Dendritic cell treated with granulocyte-macrophage colony-stimulating factor and Interleukin-4, amounts not matched to agents 40 ng/mL and 50 ng/mL, for 4 days (primary cell): ENCODE results near the gene SLC25A18.
"Not testable (repeated sequence)": the region's sequence is repeated elsewhere in the genome, so short reads cannot be mapped to it uniquely, and the experiment has no call there.

Experiments
- H3K27ac Mint-ChIP-seq: one replicate; pipeline ENCODE4 v1.8.0; 2022; ENCODE audit warnings: mild to moderate bottlenecking, mixed read lengths
- H3K27me3 Mint-ChIP-seq: one replicate; pipeline ENCODE4 v1.8.0; 2022; ENCODE audit warnings: mild to moderate bottlenecking, mixed read lengths
- H3K36me3 Mint-ChIP-seq: one replicate; pipeline ENCODE4 v1.8.0; 2022; ENCODE audit warnings: low read depth, mixed read lengths
- H3K4me1 Mint-ChIP-seq: one replicate; pipeline ENCODE4 v1.8.0; 2022; ENCODE audit warnings: low read depth, mixed read lengths
- H3K4me3 Mint-ChIP-seq: one replicate; pipeline ENCODE4 v1.8.0; 2022; ENCODE audit warnings: mild to moderate bottlenecking, moderate library complexity, mixed read lengths
- H3K9me3 Mint-ChIP-seq: one replicate; pipeline ENCODE4 v1.8.0; 2022; ENCODE audit warnings: mixed read lengths
- intact Hi-C: fragments of 100-400 bp; cut with micrococcal nuclease; formaldehyde crosslinking; loops from one replicate; pipeline ENCODE4 v1.15.0; 2022

SLC25A18 gene

DNA sequence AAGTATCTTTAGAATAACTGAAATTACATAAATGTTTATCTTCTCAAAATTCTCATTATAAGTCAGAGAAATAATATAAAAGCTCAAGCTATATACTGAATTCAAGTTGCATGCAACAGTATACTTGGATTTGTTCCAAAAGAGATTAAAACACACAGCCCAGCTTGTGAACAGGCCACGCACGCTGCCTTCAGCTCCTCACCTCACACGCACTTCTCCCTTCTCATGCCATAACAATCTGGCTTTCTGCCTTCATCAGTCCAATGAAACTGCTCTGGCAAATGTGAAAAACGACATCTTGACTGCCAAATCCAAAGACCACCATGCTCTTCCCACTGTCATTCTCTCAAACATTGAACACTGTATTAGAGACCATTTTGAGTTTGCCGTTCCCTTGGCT, 43.2 kb downstream of the SLC25A18 start:
- Mint-ChIP-seq H3K9me3 (no peaks in the 10 kb centered on the region), H3K4me3 (no peak overlapping the region)
- intact Hi-C loops, result no loop called here

DNA sequence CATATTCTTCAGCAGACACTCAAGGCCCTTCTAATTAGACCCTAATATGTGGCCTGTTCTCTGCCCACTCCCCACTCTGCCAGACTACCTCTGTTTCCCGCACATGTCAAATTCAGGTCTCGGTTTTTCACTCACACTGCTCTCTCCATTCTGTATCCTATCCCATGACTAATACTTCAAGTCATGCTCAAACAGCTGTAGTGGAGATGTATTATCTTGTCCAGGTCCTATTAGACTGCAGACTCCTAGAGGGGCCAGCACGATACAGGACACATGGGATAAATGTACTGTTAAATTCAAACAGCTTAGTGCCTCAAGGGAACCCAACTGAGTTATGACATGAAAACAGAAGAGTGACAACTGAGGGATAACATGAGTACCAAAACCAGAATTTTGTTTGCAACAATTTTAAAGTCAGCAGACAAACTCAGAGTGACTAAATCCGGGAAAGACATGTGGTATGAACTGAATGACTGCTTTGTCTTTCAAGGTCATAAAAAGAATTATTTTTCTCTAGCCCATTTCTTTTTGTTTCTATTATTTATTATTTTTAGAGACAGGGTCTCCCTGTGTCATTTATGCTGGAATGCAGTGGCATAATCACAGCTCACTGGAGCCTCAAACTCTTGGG, 44.7 kb downstream of the SLC25A18 start:
- Mint-ChIP-seq H3K36me3 (peaks cover 46% of the 10 kb centered on the region), H3K4me1 (no peaks in the 10 kb centered on the region), H3K27me3 (no peaks in the 10 kb centered on the region), H3K4me3 (no peak overlapping the region), H3K27ac (no peak overlapping the region), H3K9me3 (no peaks in the 10 kb centered on the region)
- intact Hi-C loops, result no loop called here

More for the DNA sequence above, 43.2 kb downstream of the SLC25A18 start:
- Mint-ChIP-seq H3K27me3 (no peaks in the 10 kb centered on the region), H3K36me3 (peaks cover 42% of the 10 kb centered on the region), H3K4me1 (no peaks in the 10 kb centered on the region), H3K27ac (no peak overlapping the region)

DNA sequence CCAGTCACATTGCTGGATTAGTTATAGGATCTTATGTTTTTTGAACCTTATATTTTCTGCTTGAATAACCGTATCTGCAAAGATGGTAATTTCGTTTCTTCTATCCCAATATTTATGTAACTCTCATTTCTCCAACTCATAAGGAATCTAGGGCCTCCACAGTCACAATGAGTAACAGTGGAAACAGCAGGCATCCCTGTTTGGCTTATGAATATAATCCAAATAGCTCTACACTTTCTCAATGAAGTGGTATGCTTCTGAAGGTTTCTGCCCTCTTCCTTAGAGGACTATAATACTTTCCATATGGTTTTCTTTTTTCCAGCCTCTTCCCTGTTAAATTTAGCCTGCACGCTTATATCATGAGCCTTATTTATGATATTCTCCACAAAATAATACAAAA, 48.8 kb downstream of the SLC25A18 start:
- no peaks in the 10 kb centered on the region for H3K9me3 Mint-ChIP-seq
- no peaks in the 10 kb centered on the region for H3K27me3 Mint-ChIP-seq
- no peak overlapping the region for H3K4me3 Mint-ChIP-seq
- H3K36me3 Mint-ChIP-seq, result peaks cover 84% of the 10 kb centered on the region
- no peak overlapping the region for H3K27ac Mint-ChIP-seq
- no peaks in the 10 kb centered on the region for H3K4me1 Mint-ChIP-seq
- intact Hi-C loops, result no loop called here

DNA sequence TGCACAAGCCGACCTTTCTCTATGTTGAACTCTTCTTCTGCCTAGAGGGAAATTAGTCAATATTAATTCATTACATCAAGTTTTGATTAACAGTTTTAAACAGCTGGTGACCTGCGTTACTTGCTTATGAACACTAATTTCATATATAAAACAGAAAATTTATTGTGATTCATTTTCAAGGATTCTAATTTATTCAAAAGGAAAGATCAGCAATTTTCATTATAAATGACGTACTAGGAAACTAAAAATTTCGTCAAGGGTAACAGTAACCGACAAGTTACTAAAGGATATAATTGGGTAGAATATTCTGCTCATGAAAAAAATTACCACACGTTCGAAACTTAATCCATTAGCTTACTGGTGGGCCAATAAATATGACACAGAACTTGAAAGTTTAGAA, 50.0 kb downstream of the SLC25A18 start:
- Mint-ChIP-seq H3K27ac (no peak overlapping the region), H3K4me1 (no peaks in the 10 kb centered on the region), H3K9me3 (no peaks in the 10 kb centered on the region), H3K36me3 (peaks cover 96% of the 10 kb centered on the region), H3K4me3 (no peak overlapping the region), H3K27me3 (no peaks in the 10 kb centered on the region)
- intact Hi-C loops, result no loop called here

DNA sequence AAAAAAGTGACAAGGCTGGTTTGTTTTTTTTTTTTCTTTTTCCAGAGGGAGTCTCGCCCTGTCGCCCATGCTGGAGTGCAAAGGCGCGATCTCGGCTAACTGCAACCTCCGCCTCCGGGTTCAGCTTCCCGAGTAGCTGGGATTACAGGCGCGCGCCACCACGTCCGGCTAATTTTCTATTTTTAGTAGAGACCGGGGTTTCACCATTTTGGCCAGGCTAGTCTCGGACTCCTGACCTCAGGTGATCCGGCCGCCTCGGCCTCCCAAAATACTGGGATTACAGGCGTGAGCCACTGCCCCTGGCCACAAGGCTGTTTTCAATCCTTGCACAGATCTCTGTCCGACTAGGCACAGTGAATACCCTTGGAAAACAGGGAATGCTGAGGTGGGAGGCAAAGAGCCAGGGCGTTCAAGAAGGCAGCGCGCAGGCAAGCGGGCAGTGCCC, 64.7 kb downstream of the SLC25A18 start:
- H3K36me3 Mint-ChIP-seq, result peaks cover 46% of the 10 kb centered on the region
- peak overlapping the region; percentile 88 for H3K4me3 Mint-ChIP-seq
- H3K27me3 Mint-ChIP-seq, result no peaks in the 10 kb centered on the region
- H3K4me1 Mint-ChIP-seq, result peaks cover 31% of the 10 kb centered on the region
- intact Hi-C loops, result loop anchor here (1.0 to 5.0 kb wide), 3 partner anchors 10 to 449 kb away; partner anchors contain the start of genes BCL2L13 and PEX26
- no peaks in the 10 kb centered on the region for H3K9me3 Mint-ChIP-seq
- peak overlapping the region; percentile 95 for H3K27ac Mint-ChIP-seq

DNA sequence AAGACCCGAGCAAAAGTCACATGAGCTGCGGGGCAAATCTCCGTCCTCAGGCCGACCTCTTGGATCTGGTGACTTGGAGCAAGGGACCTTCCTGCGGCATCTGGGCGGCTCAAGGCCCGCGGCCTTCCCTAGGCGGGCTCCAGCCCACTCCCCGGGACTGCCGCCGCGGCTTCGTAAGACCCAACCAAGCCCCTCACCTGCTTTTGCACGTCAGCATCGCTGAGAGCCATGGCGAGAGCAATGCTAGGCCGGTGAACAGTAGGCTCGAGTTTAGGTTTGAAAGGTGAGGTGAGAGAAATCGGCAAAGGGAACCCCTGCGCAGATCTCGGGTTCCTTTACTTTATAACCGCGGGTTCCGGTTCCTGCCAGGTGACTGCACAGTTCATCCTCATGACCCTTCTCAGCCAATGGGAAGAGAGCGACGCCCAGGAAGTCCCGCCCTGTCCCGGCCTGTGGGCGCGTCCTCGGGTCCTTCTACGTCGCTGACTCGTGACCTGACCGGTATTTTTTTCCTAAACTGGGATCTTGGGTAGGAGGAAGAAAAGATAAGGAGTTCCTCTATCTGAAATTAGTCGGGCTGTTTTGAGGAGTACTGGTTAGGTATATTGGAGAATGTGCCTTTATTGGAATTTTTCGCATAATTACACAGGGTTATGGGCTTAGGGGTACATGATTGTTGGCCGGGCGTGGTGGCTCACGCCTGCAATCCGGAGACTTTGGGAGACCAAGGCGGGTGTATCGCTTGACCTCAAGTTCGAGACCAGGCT, 65.3 kb downstream of the SLC25A18 start, which contains the start of gene ATP6V1E1:
ATP6V1E1 (minus strand) TSS at position 344 of the 767 bp plus-strand sequence; CDS start at position 230, 114 bp downstream.
- Mint-ChIP-seq H3K27me3 (no peaks in the 10 kb centered on the region), H3K4me1 (peaks cover 31% of the 10 kb centered on the region), H3K9me3 (no peaks in the 10 kb centered on the region), H3K36me3 (peaks cover 40% of the 10 kb centered on the region), H3K27ac (peak within 1 kb of the TSS; percentile 95), H3K4me3 (peak within 1 kb of the TSS; percentile 88)
- intact Hi-C loops, result loop anchor here (1.0 to 5.0 kb wide), 3 partner anchors 10 to 449 kb away; partner anchors contain the start of genes BCL2L13 and PEX26

DNA sequence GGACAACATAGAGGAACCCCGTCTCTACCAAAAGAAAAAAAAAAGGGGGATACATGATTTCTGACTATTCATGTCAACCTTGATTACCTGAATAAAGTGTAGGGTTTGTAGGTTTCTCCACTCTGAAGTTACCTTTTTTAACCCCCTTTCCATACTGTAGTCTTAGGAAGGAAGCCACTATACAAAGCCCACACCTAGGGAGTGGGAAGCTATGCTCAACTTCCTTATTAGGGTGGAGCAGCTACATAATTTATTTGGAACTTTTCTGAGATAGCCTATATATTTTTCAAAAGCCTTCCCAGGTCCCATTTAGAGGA, 65.8 kb downstream of the SLC25A18 start:
- intact Hi-C loops, result loop anchor here (5.0 kb wide), 2 partner anchors 78 to 448 kb away; partner anchors contain the start of gene PEX26
- no peaks in the 10 kb centered on the region for H3K9me3 Mint-ChIP-seq
- H3K27me3 Mint-ChIP-seq, result no peaks in the 10 kb centered on the region
- peaks cover 34% of the 10 kb centered on the region for H3K36me3 Mint-ChIP-seq
- peak overlapping the region; percentile 95 for H3K27ac Mint-ChIP-seq
- peak overlapping the region; percentile 88 for H3K4me3 Mint-ChIP-seq
- H3K4me1 Mint-ChIP-seq, result peaks cover 31% of the 10 kb centered on the region

DNA sequence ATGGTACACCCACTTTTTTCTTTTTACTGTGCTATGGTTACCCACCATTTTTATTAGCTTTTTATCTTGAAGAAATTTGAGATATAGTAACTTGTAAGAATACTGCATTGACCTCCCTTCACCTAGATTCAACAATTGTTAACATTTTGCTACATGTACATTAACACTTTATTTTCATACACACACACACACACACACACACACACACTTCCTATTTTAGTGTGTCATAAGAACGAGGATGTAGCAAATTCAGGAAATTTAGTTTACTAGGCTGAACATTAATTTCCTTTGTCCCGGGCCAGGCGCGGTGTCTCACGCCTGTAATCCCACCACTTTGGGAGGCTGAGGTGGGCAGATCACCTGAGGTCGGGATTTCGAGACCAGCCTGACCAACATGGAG, 66.3 kb downstream of the SLC25A18 start:
- peak overlapping the region; percentile 40 for H3K4me3 Mint-ChIP-seq
- peaks cover 29% of the 10 kb centered on the region for H3K4me1 Mint-ChIP-seq
- peaks cover 29% of the 10 kb centered on the region for H3K36me3 Mint-ChIP-seq
- intact Hi-C loops, result loop anchor here (5.0 kb wide), 2 partner anchors 78 to 448 kb away; partner anchors contain the start of gene PEX26
- H3K27ac Mint-ChIP-seq, result peak overlapping the region; percentile 95
- no peaks in the 10 kb centered on the region for H3K27me3 Mint-ChIP-seq
- H3K9me3 Mint-ChIP-seq, result no peaks in the 10 kb centered on the region

DNA sequence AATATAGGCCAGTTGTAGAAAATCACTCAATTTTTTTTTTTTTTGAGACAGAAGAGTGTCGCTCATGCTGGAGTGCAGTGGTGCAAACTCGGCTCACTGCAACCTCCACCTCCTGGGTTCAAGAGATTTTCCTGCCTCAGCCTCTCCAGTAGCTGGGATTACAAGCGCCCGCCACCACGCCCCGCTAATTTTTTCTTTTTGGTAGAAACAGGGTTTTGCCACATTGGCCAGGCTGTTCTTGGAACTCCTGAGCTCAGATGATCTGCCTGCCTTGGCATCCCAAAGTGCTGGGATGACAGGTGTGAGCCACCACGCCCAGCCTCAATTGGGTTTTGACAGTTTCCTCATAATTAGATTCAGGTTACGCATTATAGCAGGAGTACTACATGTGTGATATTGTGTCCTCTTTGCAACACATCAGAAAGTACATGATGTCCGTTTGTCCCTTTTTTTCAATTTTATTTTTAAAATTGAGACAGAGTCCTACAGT, 67.8 kb downstream of the SLC25A18 start:
- Mint-ChIP-seq H3K27me3 (no peaks in the 10 kb centered on the region), H3K4me1 (peaks cover 18% of the 10 kb centered on the region), H3K9me3 (no peaks in the 10 kb centered on the region), H3K27ac (peak overlapping the region; percentile 95), H3K4me3 (no peak overlapping the region), H3K36me3 (peaks cover 16% of the 10 kb centered on the region)
- intact Hi-C loops, result no loop called here

DNA sequence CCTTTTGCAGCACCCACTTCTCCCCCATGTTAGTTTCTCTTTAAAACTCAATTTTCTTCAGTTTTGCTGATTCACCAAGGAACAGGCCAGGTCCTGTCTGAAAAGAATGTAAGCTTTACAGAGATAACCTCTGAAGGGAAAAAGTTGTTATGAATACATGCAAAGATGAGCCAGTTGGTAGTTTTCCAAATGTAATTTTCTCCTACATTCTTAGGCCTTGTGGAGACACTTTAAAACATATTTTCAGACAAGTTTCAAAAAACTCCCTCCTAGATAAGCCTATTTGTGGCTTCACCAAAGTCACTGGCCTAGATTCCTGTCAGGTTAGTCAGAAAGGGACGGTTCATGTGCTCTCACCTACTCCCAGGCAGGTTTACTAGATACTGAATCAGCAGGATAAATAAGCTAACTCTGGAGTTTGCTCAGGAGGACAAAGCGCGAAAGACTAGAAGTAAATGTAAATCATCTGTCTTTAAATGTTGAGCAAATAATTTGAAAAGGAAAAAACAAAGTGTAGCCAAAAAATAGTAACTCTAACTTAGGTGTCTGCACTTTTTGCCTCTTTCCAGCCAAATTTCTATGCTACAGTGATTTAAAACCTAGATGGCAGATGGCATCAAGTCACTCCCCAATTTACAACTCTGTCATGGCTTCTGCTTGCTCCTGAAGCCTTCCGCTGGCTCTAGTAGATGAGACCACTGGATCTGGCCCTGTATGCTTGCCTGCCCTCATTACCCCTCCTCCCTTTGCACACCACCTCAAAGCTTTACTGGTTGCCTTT, 70.1 kb downstream of the SLC25A18 start:
- Mint-ChIP-seq H3K9me3 (no peaks in the 10 kb centered on the region), H3K4me1 (peaks cover 23% of the 10 kb centered on the region), H3K4me3 (no peak overlapping the region), H3K36me3 (peaks cover 11% of the 10 kb centered on the region), H3K27me3 (no peaks in the 10 kb centered on the region), H3K27ac (peak overlapping the region; percentile 6)
- intact Hi-C loops, result no loop called here

DNA sequence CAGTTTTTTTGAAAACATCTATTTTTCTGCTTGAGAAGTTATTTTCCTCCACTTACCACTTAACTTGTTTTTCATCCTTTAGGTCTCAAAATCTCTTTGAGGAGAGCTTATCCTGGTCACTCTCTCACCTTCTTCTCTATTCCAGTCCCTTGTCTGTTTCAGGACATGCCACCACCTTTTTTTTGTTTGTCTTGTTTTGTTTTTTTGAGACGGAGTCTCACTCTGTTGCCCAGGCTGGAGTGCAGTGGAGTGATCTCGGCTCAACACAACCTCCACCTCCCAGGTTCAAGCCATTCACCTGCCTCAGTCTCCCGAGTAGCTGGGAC, 70.7 kb downstream of the SLC25A18 start:
- no peak overlapping the region for H3K4me3 Mint-ChIP-seq
- H3K4me1 Mint-ChIP-seq, result peaks cover 20% of the 10 kb centered on the region
- intact Hi-C loops, result no loop called here
- H3K9me3 Mint-ChIP-seq, result no peaks in the 10 kb centered on the region
- H3K27ac Mint-ChIP-seq, result peak overlapping the region; percentile 6
- H3K36me3 Mint-ChIP-seq, result peaks cover 11% of the 10 kb centered on the region
- no peaks in the 10 kb centered on the region for H3K27me3 Mint-ChIP-seq

DNA sequence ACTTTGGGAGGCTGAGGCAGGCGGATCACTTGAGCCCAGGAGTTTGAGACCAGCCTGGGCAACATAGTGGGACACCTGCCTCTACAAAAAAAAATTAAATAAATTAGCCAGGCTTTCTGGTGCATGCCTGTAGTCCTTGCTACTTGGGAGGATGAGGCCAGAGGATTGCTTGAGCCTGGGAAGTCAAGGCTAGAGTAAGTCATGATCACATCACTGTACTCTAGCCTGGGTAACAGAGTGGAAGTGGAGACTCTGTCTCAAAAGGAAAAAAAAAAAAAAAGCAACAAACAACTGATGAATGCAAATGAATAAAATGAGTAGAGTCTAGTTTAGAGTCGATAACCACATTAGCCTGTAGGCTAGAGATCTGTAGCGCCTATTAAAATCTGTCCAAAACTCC, 71.4 kb downstream of the SLC25A18 start:
- Mint-ChIP-seq H3K27me3 (no peaks in the 10 kb centered on the region), H3K36me3 (peaks cover 14% of the 10 kb centered on the region), H3K4me3 (no peak overlapping the region), H3K4me1 (peaks cover 19% of the 10 kb centered on the region), H3K9me3 (no peaks in the 10 kb centered on the region), H3K27ac (no peak overlapping the region)
- intact Hi-C loops, result no loop called here

DNA sequence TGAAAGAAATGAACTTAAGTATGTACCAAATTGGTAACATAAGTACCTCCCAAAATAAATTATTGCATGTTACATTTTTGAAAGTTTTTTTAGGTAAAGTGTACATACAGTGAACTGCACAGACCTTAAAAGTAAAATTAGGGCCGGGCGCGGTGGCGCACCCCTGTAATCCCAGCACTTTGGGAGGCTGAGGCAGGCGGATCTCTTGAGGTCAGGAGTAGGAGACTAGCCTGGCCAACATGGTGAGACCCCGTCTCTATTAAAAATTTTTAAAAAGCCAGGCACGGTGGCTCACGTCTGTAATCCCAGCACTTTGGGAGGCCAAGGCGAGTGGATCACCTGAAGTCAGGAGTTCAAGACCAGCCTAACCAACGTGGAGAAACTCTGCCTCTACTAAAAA, 73.6 kb downstream of the SLC25A18 start:
- Mint-ChIP-seq H3K36me3 (peaks cover 22% of the 10 kb centered on the region), H3K4me1 (peaks cover 21% of the 10 kb centered on the region)
- H3K27me3 Mint-ChIP-seq, H3K9me3 Mint-ChIP-seq, H3K4me3 Mint-ChIP-seq, intact Hi-C loops, H3K27ac Mint-ChIP-seq: not testable (repeated sequence)
